BE2C (cell line): ENCODE data around the gene CYB561D2.

Experiments
- DNase-seq: peaks from one replicate; pipeline ENCODE4 v3.0.0-alpha.2; 2020
- H3K27me3 ChIP-seq: fragments of 250-450 bp; sonication (Bioruptor Pico); 2 replicates; pipeline ENCODE4 v1.5.1; 2020; ENCODE audit warnings: mild to moderate bottlenecking
- H3K36me3 ChIP-seq: fragments of 250-450 bp; sonication (Bioruptor Pico); 2 replicates; pipeline ENCODE4 v1.5.1; 2020; ENCODE audit warnings: mild to moderate bottlenecking
- H3K4me1 ChIP-seq: fragments of 250-450 bp; sonication (Bioruptor Pico); 2 replicates; pipeline ENCODE4 v1.5.1; 2020
- H3K4me3 ChIP-seq: 2 replicates; pipeline ENCODE4 v1.5.1; 2011; ENCODE audit warnings: low read depth, low read length
- H3K9me3 ChIP-seq: fragments of 250-450 bp; sonication (Bioruptor Pico); 2 replicates; pipeline ENCODE4 v1.5.1; 2020
- CTCF ChIP-seq: IDR thresholded peaks from 2 replicates; pipeline ENCODE4 v1.5.1; 2012; ENCODE audit warnings: mild to moderate bottlenecking, low read depth, low read length

The CYB561D2 gene

GRCh38 chr3:50365080-50365841 lies 14.6 kb downstream of the CYB561D2 start:
- peaks cover 3% of the 10 kb centered on the region; the same call in 1 of the 2 replicates for H3K36me3 ChIP-seq
- no peak for TF ChIP-seq CTCF
- H3K4me1 ChIP-seq: no peaks in the 10 kb centered on the region; the same call in 1 of the 2 replicates
- no peaks in the 10 kb centered on the region for H3K27me3 ChIP-seq
- H3K4me3 ChIP-seq: no peak overlapping the region
- H3K9me3 ChIP-seq: no peaks in the 10 kb centered on the region
- peak; percentile 40 for DNase-seq

- peaks cover 5% of the 10 kb centered on the region for H3K4me1 ChIP-seq
- DNase-seq: no peak
- peaks cover 4% of the 10 kb centered on the region; the same call in 1 of the 2 replicates for H3K36me3 ChIP-seq
- TF ChIP-seq CTCF: no peak
- no peaks in the 10 kb centered on the region for H3K27me3 ChIP-seq
- no peak overlapping the region for H3K4me3 ChIP-seq
- no peaks in the 10 kb centered on the region for H3K9me3 ChIP-seq
Observed at GRCh38 chr3:50365842-50366220, 15.2 kb downstream of the CYB561D2 start.

GRCh38 chr3:50369012-50369670 lies 18.5 kb downstream of the CYB561D2 start:
- Histone ChIP-seq H3K4me3 (no peak overlapping the region), H3K9me3 (no peaks in the 10 kb centered on the region), H3K27me3 (no peaks in the 10 kb centered on the region), H3K4me1 (peaks cover 28% of the 10 kb centered on the region), H3K36me3 (peaks cover 5% of the 10 kb centered on the region; the same call in 1 of the 2 replicates)
- no peak for TF ChIP-seq CTCF
- DNase-seq: no peak

GRCh38 chr3:50370594-50370993 lies 19.9 kb downstream of the CYB561D2 start:
- H3K27me3 ChIP-seq: no peaks in the 10 kb centered on the region
- no peak overlapping the region for H3K4me3 ChIP-seq
- DNase-seq: peak; percentile 63
- H3K9me3 ChIP-seq: no peaks in the 10 kb centered on the region
- TF ChIP-seq CTCF: peak; percentile 46
- peaks cover 2% of the 10 kb centered on the region; the same call in 1 of the 2 replicates for H3K36me3 ChIP-seq
- H3K4me1 ChIP-seq: peaks cover 28% of the 10 kb centered on the region

GRCh38 chr3:50371133-50371685 lies 20.5 kb downstream of the CYB561D2 start:
- H3K27me3 ChIP-seq: no peaks in the 10 kb centered on the region
- H3K9me3 ChIP-seq: no peaks in the 10 kb centered on the region
- H3K36me3 ChIP-seq: peaks cover 7% of the 10 kb centered on the region; the same call in 1 of the 2 replicates
- TF ChIP-seq CTCF: no peak
- H3K4me3 ChIP-seq: no peak overlapping the region
- DNase-seq: no peak
- H3K4me1 ChIP-seq: peaks cover 28% of the 10 kb centered on the region
